PC-3 (cell line): Measurements from ENCODE around the gene SLC16A7.

ENCODE experiments used
- CTCF ChIP-seq: fragments of 300-600 bp; sonication (generic); conservative IDR thresholded peaks from 2 replicates; pipeline ENCODE4 v1.5.1; 2017; ENCODE audit warnings: antibody characterized with exemption, low read depth, mild to moderate bottlenecking, low read length
- EZH2 ChIP-seq: fragments of 300-600 bp; sonication (generic); IDR thresholded peaks from one replicate; pipeline ENCODE4 v1.6.1; 2017; ENCODE audit warnings: antibody characterized with exemption, mild to moderate bottlenecking, low read length; ENCODE audit not compliant: unreplicated experiment
- EZH2phosphoT487 ChIP-seq: fragments of 300-600 bp; sonication (generic); IDR thresholded peaks from 2 replicates; pipeline ENCODE4 v1.6.1; 2018; ENCODE audit warnings: mild to moderate bottlenecking, antibody characterized with exemption, low read length, borderline replicate concordance

GRCh38 chr12:59660148-59660547 lies 64.3 kb downstream of the SLC16A7 start:
- TF ChIP-seq CTCF (no peak), EZH2phosphoT487 (no peak), EZH2 (no peak)
